HepG2 (cell line): ENCODE results near the gene PRR29. TPM values are rescaled to one million over a fixed set of nuclear protein-coding genes. Genes with fewer than 3 reads are reported as not detected.

Experiments
- ARID5B ChIP-seq: IDR thresholded peaks from 2 replicates; pipeline ENCODE4 v1.4.0; 2020; ENCODE audit warnings: mild to moderate bottlenecking, missing genetic modification reagents
- ARNT2 ChIP-seq: sonication (generic); formaldehyde crosslinking; IDR thresholded peaks from 2 replicates; pipeline ENCODE4 v1.8.0; 2022; ENCODE audit warnings: mild to moderate bottlenecking, low read depth, missing genetic modification reagents, moderate library complexity
- BRCA1 ChIP-seq: sonication (generic); formaldehyde crosslinking; IDR thresholded peaks from 2 replicates; pipeline ENCODE4 v1.4.0; 2020; ENCODE audit warnings: missing genetic modification reagents
- DR1 ChIP-seq: sonication (generic); formaldehyde crosslinking; IDR thresholded peaks from 2 replicates; pipeline ENCODE4 v1.8.0; 2021; ENCODE audit warnings: mild to moderate bottlenecking, missing genetic modification reagents, inconsistent platforms
- HMGXB3 ChIP-seq: sonication (generic); formaldehyde crosslinking; IDR thresholded peaks from 2 replicates; pipeline ENCODE4 v1.4.0; 2020; ENCODE audit warnings: missing genetic modification reagents, borderline replicate concordance
- MEF2D ChIP-seq: sonication (generic); formaldehyde crosslinking; IDR thresholded peaks from 2 replicates; pipeline ENCODE4 v1.5.1; 2020; ENCODE audit warnings: mild to moderate bottlenecking, missing genetic modification reagents
- MIXL1 ChIP-seq: IDR thresholded peaks from 2 replicates; pipeline ENCODE4 v1.6.1; 2016
- ZBTB3 ChIP-seq: sonication (generic); formaldehyde crosslinking; IDR thresholded peaks from 2 replicates; pipeline ENCODE4 v1.4.0; 2020; ENCODE audit warnings: low read depth, mild to moderate bottlenecking, moderate library complexity, missing genetic modification reagents, borderline replicate concordance
- ZBTB42 ChIP-seq: sonication (generic); formaldehyde crosslinking; IDR thresholded peaks from 2 replicates; pipeline ENCODE4 v1.5.0; 2020; ENCODE audit warnings: mild to moderate bottlenecking, missing genetic modification reagents
- ZBTB46 ChIP-seq: sonication (generic); formaldehyde crosslinking; IDR thresholded peaks from 2 replicates; pipeline ENCODE4 v1.4.0; 2020; ENCODE audit warnings: mild to moderate bottlenecking, missing genetic modification reagents, borderline replicate concordance
- ZMYM2 ChIP-seq: sonication (generic); formaldehyde crosslinking; IDR thresholded peaks from 2 replicates; pipeline ENCODE4 v1.8.0; 2022; ENCODE audit warnings: mild to moderate bottlenecking, missing genetic modification reagents
- ZNF383 ChIP-seq: sonication (generic); formaldehyde crosslinking; IDR thresholded peaks from 2 replicates; pipeline ENCODE4 v1.4.0; 2020; ENCODE audit warnings: missing genetic modification reagents, mild to moderate bottlenecking, borderline replicate concordance
- ZNF432 ChIP-seq: sonication (generic); formaldehyde crosslinking; IDR thresholded peaks from 2 replicates; pipeline ENCODE4 v1.5.0; 2020; ENCODE audit warnings: missing genetic modification reagents, mild to moderate bottlenecking, borderline replicate concordance
- ZNF451 ChIP-seq: sonication (generic); formaldehyde crosslinking; IDR thresholded peaks from 2 replicates; pipeline ENCODE4 v1.5.0; 2020; ENCODE audit warnings: mild to moderate bottlenecking, missing genetic modification reagents
- ZNF772 ChIP-seq: sonication (generic); formaldehyde crosslinking; IDR thresholded peaks from 2 replicates; pipeline ENCODE4 v1.5.0; 2020; ENCODE audit warnings: mild to moderate bottlenecking, missing genetic modification reagents
- ZNF839 ChIP-seq: sonication (generic); formaldehyde crosslinking; IDR thresholded peaks from 2 replicates; pipeline ENCODE4 v1.4.0; 2020; ENCODE audit warnings: missing genetic modification reagents, mild to moderate bottlenecking, borderline replicate concordance
- polyA plus RNA-seq, 8 experiments: library from polyadenylated mRNA; depleted of rRNA in 3 of 8; stranded (reverse) in 7 of 8; unstranded in 1 of 8; fragments of >200 nt; fragmentation: Illumina TruSeq in 4 of 8; extraction: Trizol in 4 of 8; gene quantifications; 2 replicates each; pipeline versions ENCODE4 v1.2.1 to v1.2.3, GENCODE V29; 2011 to 2016; ENCODE audit warnings: low read depth in 4 of 8, missing spikeins in 1 of 8, mixed read lengths in 1 of 8; ENCODE audit not compliant: insufficient read depth in 1 of 8
- total RNA-seq, 5 experiments: library from RNA; depleted of rRNA; stranded (reverse); fragments of >200 nt; fragmentation: Illumina TruSeq; extraction: Trizol; gene quantifications; 2 replicates each; pipeline ENCODE4 v1.2.3, GENCODE V29; 2016; ENCODE audit warnings: low read depth in 1 of 5

Gene PRR29
- total and polyA plus RNA-seq, 2 of the 13 experiments (the other 11 are each of a cell fraction or from before 2014, with no cell fraction given) = 0.07 to 0.20 TPM

- TF ChIP-seq ZNF772 (CRISPR knock-in tag) (no peak), BRCA1 (CRISPR knock-in tag) (no peak), ARNT2 (CRISPR knock-in tag) (no peak), ZBTB42 (CRISPR knock-in tag) (no peak), ZNF432 (CRISPR knock-in tag) (no peak), ZBTB46 (CRISPR knock-in tag) (no peak), ZNF839 (CRISPR knock-in tag) (peak; percentile 90; the same call in 1 of the 2 replicates), MEF2D (0 out of 2 replicates have a peak, but pooled peaks have one; percentile 51), DR1 (CRISPR knock-in tag) (no peak), ZNF451 (CRISPR knock-in tag) (no peak; the same call in 1 of the 2 replicates), HMGXB3 (CRISPR knock-in tag) (no peak), ARID5B (CRISPR knock-in tag) (no peak), ZNF383 (CRISPR knock-in tag) (no peak), MIXL1 (no peak), ZBTB3 (no peak), ZMYM2 (no peak)
Observed at GRCh38 chr17:64006361-64007088, 8.4 kb downstream of the PRR29 start (continued).
